HEK293T (cell line): ENCODE results near the gene MN1.

ENCODE experiments used
- CTCF ChIA-PET: fragments of 350-600 bp; formaldehyde crosslinking; extraction: SDS; loops from one replicate; lab custom pipeline; 2021; ENCODE audit warnings: antibody characterized with exemption, inconsistent platforms; lab: Yijun Ruan, JAX
- POLR2A ChIA-PET: fragments of 350-600 bp; formaldehyde crosslinking; extraction: SDS; loops from one replicate; lab custom pipeline; 2020; ENCODE audit warnings: antibody characterized with exemption, inconsistent platforms; lab: Yijun Ruan, JAX
- DNase-seq: peaks from one replicate; pipeline ENCODE4 v3.0.0; 2012; ENCODE audit warnings: mixed read lengths; ENCODE audit errors: extremely low spot score
- ARNT ChIP-seq: fragments of 450-650 bp; IDR thresholded peaks from 2 replicates; pipeline ENCODE4 v1.6.1; 2017; ENCODE audit warnings: mild to moderate bottlenecking
- BHLHE40 ChIP-seq: fragments of 450-650 bp; IDR thresholded peaks from 2 replicates; pipeline ENCODE4 v1.6.1; 2016; ENCODE audit warnings: mild to moderate bottlenecking, moderate library complexity, borderline replicate concordance
- CTBP1 ChIP-seq: fragments of 450-650 bp; IDR thresholded peaks from 2 replicates; pipeline ENCODE4 v1.6.1; 2016; ENCODE audit warnings: borderline replicate concordance
- ELF4 ChIP-seq: fragments of 450-650 bp; IDR thresholded peaks from 2 replicates; pipeline ENCODE4 v1.6.1; 2017; ENCODE audit warnings: antibody characterized with exemption
- FOXA1 ChIP-seq: fragments of 450-650 bp; IDR thresholded peaks from 2 replicates; pipeline ENCODE4 v1.6.1; 2016; ENCODE audit warnings: mild to moderate bottlenecking
- FOXK2 ChIP-seq: fragments of 450-650 bp; IDR thresholded peaks from 2 replicates; pipeline ENCODE4 v1.6.1; 2016; ENCODE audit warnings: mild to moderate bottlenecking
- FOXM1 ChIP-seq: fragments of 450-650 bp; IDR thresholded peaks from 2 replicates; pipeline ENCODE4 v1.6.1; 2017; ENCODE audit warnings: mild to moderate bottlenecking, borderline replicate concordance
- HDGF ChIP-seq: fragments of 450-650 bp; IDR thresholded peaks from 2 replicates; pipeline ENCODE4 v1.6.1; 2017; ENCODE audit warnings: antibody characterized with exemption, borderline replicate concordance
- L3MBTL2 ChIP-seq: fragments of 450-650 bp; conservative IDR thresholded peaks from 2 replicates; pipeline ENCODE4 v1.6.1; 2016; ENCODE audit warnings: mild to moderate bottlenecking
- LEF1 ChIP-seq: fragments of 450-650 bp; IDR thresholded peaks from 2 replicates; pipeline ENCODE4 v1.6.1; 2017; ENCODE audit warnings: mild to moderate bottlenecking, borderline replicate concordance
- NFRKB ChIP-seq: fragments of 450-650 bp; IDR thresholded peaks from 2 replicates; pipeline ENCODE4 v1.6.1; 2016; ENCODE audit warnings: mild to moderate bottlenecking, moderate library complexity
- SP1 ChIP-seq: fragments of 450-650 bp; IDR thresholded peaks from 2 replicates; pipeline ENCODE4 v1.6.1; 2017
- SUZ12 ChIP-seq: fragments of 450-650 bp; IDR thresholded peaks from 2 replicates; pipeline ENCODE4 v1.6.1; 2016; ENCODE audit warnings: mild to moderate bottlenecking
- TARDBP ChIP-seq: fragments of 450-650 bp; IDR thresholded peaks from 2 replicates; pipeline ENCODE4 v1.6.1; 2016
- ZNF384 ChIP-seq: fragments of 450-650 bp; IDR thresholded peaks from 2 replicates; pipeline ENCODE4 v1.6.1; 2016
- TF ChIP-seq, protein P1 (sequence below): fragments of 450-650 bp; IDR thresholded peaks from 2 replicates; pipeline ENCODE4 v1.6.1; 2016

The MN1 gene

GRCh38 chr22:27816552-27816951, 15.0 kb upstream of the MN1 start:
- POLR2A ChIA-PET = no interaction called here
- TF ChIP-seq FOXA1 (no peak), BHLHE40 (no peak), ARNT (no peak), SUZ12 (no peak), FOXM1 (no peak), L3MBTL2 (no peak), TARDBP (no peak), HDGF (no peak), LEF1 (no peak), SP1 (no peak)
- DNase-seq = no peak
- CTCF ChIA-PET = no interaction called here

DNA sequence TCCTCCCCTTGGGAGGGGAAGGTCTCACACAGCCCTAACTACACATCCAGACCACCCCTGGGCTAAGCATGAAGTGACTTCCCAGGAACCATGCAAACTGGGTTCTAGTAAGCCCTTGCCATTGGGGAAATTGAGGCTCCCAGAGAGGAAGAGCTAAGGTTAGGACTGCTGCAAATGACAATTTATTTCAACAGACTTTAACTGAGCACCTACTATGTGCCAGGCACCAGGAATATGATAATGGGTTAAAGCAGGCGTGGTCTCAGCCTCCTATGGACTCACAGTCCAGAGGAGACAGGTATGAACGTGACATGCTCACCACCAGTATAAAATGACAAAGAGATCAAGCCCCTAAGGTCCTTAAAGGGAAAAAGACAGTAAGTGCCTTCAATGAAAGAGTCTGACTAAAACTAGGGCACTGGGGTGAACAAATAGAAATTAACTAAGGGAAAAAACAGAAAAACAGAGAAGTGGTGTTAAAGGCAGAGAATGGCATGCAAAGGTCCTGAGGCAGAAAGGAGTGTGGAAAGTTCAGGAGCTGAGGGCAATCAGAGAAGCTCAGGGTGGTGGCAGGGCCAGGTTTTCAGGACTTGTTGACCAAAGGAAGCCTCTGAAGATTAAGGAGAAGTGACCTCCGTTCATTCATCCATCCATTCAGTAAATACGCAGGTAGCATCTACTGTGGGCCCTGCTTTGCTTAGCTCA, 14.4 kb upstream of the MN1 start:
- DNase-seq = no peak
- POLR2A ChIA-PET = no interaction called here
- CTCF ChIA-PET = no interaction called here
- no peak for TF ChIP-seq NFRKB
- no peak for TF ChIP-seq FOXK2
- no peak for TF ChIP-seq SP1
- no peak for TF ChIP-seq CTBP1
- no peak for TF ChIP-seq LEF1
- TF ChIP-seq, protein P1, sequence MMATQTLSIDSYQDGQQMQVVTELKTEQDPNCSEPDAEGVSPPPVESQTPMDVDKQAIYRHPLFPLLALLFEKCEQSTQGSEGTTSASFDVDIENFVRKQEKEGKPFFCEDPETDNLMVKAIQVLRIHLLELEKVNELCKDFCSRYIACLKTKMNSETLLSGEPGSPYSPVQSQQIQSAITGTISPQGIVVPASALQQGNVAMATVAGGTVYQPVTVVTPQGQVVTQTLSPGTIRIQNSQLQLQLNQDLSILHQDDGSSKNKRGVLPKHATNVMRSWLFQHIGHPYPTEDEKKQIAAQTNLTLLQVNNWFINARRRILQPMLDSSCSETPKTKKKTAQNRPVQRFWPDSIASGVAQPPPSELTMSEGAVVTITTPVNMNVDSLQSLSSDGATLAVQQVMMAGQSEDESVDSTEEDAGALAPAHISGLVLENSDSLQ = no peak
- TF ChIP-seq ZNF384 = no peak
- no peak for TF ChIP-seq FOXA1
- no peak for TF ChIP-seq L3MBTL2
- TF ChIP-seq TARDBP = no peak
- TF ChIP-seq BHLHE40 = no peak
- TF ChIP-seq FOXM1 = no peak
- TF ChIP-seq HDGF = no peak
- no peak for TF ChIP-seq SUZ12

DNA sequence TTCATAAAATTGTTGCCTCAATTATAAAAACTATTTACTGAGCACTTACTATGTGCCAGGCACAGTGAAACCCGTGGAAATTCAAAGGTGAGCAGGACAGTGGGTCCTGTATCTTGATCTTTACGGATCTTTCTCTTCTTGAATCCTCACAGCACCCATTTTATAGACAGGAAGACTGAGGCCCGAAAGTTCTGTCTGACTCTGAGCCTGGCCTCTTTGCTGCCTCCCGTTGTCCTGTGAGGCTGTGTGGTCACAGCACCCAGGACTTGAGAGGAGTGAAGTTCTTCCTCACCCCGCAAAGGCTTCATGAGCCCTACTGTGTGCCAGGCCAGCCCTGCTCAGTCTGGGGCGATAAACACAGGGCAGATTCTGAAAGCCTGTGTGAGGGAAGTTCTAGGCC, 13.4 kb upstream of the MN1 start:
- POLR2A ChIA-PET = no interaction called here
- TF ChIP-seq LEF1 (no peak), FOXA1 (no peak), SUZ12 (no peak), SP1 (no peak), FOXK2 (no peak), L3MBTL2 (no peak), TARDBP (no peak), ARNT (no peak), HDGF (no peak), BHLHE40 (no peak), FOXM1 (no peak), CTBP1 (no peak), NFRKB (no peak), ZNF384 (no peak), ELF4 (no peak)
- TF ChIP-seq, protein P1 = no peak
- CTCF ChIA-PET = no interaction called here
- DNase-seq = no peak

GRCh38 chr22:27811778-27812177, 10.2 kb upstream of the MN1 start:
- ChIA-PET POLR2A (no interaction called here), CTCF (interaction anchor here (0.9 kb wide), 1 partner anchor 13 kb away, joined by 3 read pairs; no protein-coding TSS in a partner anchor)
- no peak for TF ChIP-seq CTBP1
- no peak for TF ChIP-seq ELF4
- no peak for TF ChIP-seq NFRKB
- TF ChIP-seq SUZ12 = no peak
- DNase-seq = no peak

GRCh38 chr22:27810609-27811151, 9.1 kb upstream of the MN1 start:
- ChIA-PET POLR2A (no interaction called here), CTCF (interaction anchor here (0.9 kb wide), 1 partner anchor 14 kb away, joined by 3 read pairs; no protein-coding TSS in a partner anchor)
- no peak for DNase-seq
- TF ChIP-seq SP1 (no peak), LEF1 (no peak), FOXA1 (no peak), TARDBP (no peak), ZNF384 (no peak), NFRKB (no peak), L3MBTL2 (no peak), FOXK2 (no peak), ARNT (no peak), HDGF (no peak), FOXM1 (no peak), BHLHE40 (no peak), CTBP1 (no peak), ELF4 (no peak), SUZ12 (no peak)
- TF ChIP-seq, protein P1 = no peak

GRCh38 chr22:27809700-27810608, 8.4 kb upstream of the MN1 start:
- CTCF ChIA-PET = no interaction called here
- TF ChIP-seq, protein P1 = 0 out of 2 replicates have a peak, but pooled peaks have one; percentile 18
- no peak for TF ChIP-seq FOXK2
- POLR2A ChIA-PET = no interaction called here
- no peak for DNase-seq
